K562 (cell line): ENCODE measurements around the gene CAB39. TPM values are rescaled to one million over a fixed set of nuclear protein-coding genes. Genes with fewer than 3 reads are reported as not detected.

Experiments
- ARHGAP35 ChIP-seq: fragments of 450-650 bp; IDR thresholded peaks from 2 replicates; pipeline ENCODE4 v1.6.1; 2018; ENCODE audit not compliant: partially characterized antibody
- ARID1B ChIP-seq: fragments of 450-650 bp; IDR thresholded peaks from 2 replicates; pipeline ENCODE4 v1.6.1; 2016; ENCODE audit warnings: antibody characterized with exemption, mild to moderate bottlenecking, inconsistent platforms
- ILF3 ChIP-seq: fragments of 450-650 bp; IDR thresholded peaks from 2 replicates; pipeline ENCODE4 v1.6.1; 2018; ENCODE audit warnings: antibody characterized with exemption, mild to moderate bottlenecking, moderate library complexity, borderline replicate concordance
- L3MBTL2 ChIP-seq: fragments of 450-650 bp; IDR thresholded peaks from 2 replicates; pipeline ENCODE4 v1.6.1; 2016; ENCODE audit warnings: mild to moderate bottlenecking, moderate library complexity
- MTA2 ChIP-seq: fragments of 450-650 bp; IDR thresholded peaks from 2 replicates; pipeline ENCODE4 v1.6.1; 2016; ENCODE audit warnings: low read depth
- MTA3 ChIP-seq: fragments of 450-650 bp; formaldehyde crosslinking; IDR thresholded peaks from 2 replicates; pipeline ENCODE4 v1.6.1; 2017; ENCODE audit warnings: mild to moderate bottlenecking, borderline replicate concordance
- MYNN ChIP-seq, 2 experiments: sonication (generic); formaldehyde crosslinking in 1 of 2; IDR thresholded peaks; 2 replicates each; pipeline versions ENCODE4 v1.5.0 to v1.6.1; 2016 to 2020; ENCODE audit warnings: antibody characterized with exemption in 1 of 2, missing genetic modification reagents in 1 of 2
- NCOA2 ChIP-seq, 2 experiments: fragments of 450-650 bp; IDR thresholded peaks; 2 replicates each; pipeline ENCODE4 v1.6.1; 2018; ENCODE audit warnings: mild to moderate bottlenecking in 2 of 2, moderate library complexity in 1 of 2; ENCODE audit not compliant: partially characterized antibody in 2 of 2
- NFRKB ChIP-seq: fragments of 450-650 bp; IDR thresholded peaks from 2 replicates; pipeline ENCODE4 v1.6.1; 2016; ENCODE audit warnings: low read depth
- NUFIP1 ChIP-seq: fragments of 450-650 bp; IDR thresholded peaks from 2 replicates; pipeline ENCODE4 v1.6.1; 2018; ENCODE audit not compliant: partially characterized antibody
- PHTF2 ChIP-seq: fragments of 250-450 bp; sonication (Bioruptor Pico); IDR thresholded peaks from 2 replicates; pipeline ENCODE4 v1.5.0; 2021; ENCODE audit warnings: mild to moderate bottlenecking
- RBM14 ChIP-seq: fragments of 200-400 bp; formaldehyde crosslinking; IDR thresholded peaks from 2 replicates; pipeline ENCODE4 v1.6.1; 2018; ENCODE audit warnings: low read depth, mild to moderate bottlenecking, low read length, moderate library complexity, borderline replicate concordance; ENCODE audit not compliant: insufficient read depth
- SMAD4 ChIP-seq: fragments of 250-450 bp; sonication (Bioruptor Pico); conservative IDR thresholded peaks from 2 replicates; pipeline ENCODE4 v1.8.0; 2021; ENCODE audit warnings: inconsistent platforms, mild to moderate bottlenecking, moderate library complexity
- TGIF2 ChIP-seq: sonication (generic); formaldehyde crosslinking; IDR thresholded peaks from 2 replicates; pipeline ENCODE4 v1.8.1; 2022; ENCODE audit warnings: mild to moderate bottlenecking, missing genetic modification reagents, moderate library complexity
- ZNF224 ChIP-seq: sonication (generic); formaldehyde crosslinking; IDR thresholded peaks from 2 replicates; pipeline ENCODE4 v1.8.0; 2022; ENCODE audit warnings: mild to moderate bottlenecking, missing genetic modification reagents
- ZNF311 ChIP-seq: fragments of 250-450 bp; sonication (Bioruptor Pico); IDR thresholded peaks from 2 replicates; pipeline ENCODE4 v1.4.0; 2020; ENCODE audit warnings: mild to moderate bottlenecking, moderate library complexity
- ZNF384 ChIP-seq: IDR thresholded peaks from 2 replicates; pipeline ENCODE4 v1.6.1; 2012; ENCODE audit warnings: low read depth, low read length, improper control_type of control experiment
- ZNF445 ChIP-seq: fragments of 250-450 bp; sonication (Bioruptor Pico); IDR thresholded peaks from 2 replicates; pipeline ENCODE4 v1.4.0; 2020; ENCODE audit warnings: low read depth, mild to moderate bottlenecking, moderate library complexity
- ZNF79 ChIP-seq: fragments of 250-450 bp; sonication (Bioruptor Pico); IDR thresholded peaks from 2 replicates; pipeline ENCODE4 v1.4.0; 2020; ENCODE audit warnings: low read depth, mild to moderate bottlenecking, moderate library complexity
- polyA plus RNA-seq, 8 experiments: library from polyadenylated mRNA; depleted of rRNA in 4 of 8; stranded (reverse) in 5 of 8; unstranded in 3 of 8; fragments of >200 nt; fragmentation: Nextera tagmentation in 2 of 8; fragmentation: Illumina TruSeq in 1 of 8; extraction: Ambion mirVana in 2 of 8; extraction: Trizol in 1 of 8; gene quantifications; 2 replicates each; pipeline versions ENCODE4 v1.2.1 to v1.2.3, GENCODE V29; 2011 to 2014; ENCODE audit warnings: inconsistent platforms in 1 of 8, missing spikeins in 1 of 8
- total RNA-seq, 7 experiments: library from RNA; depleted of rRNA in 6 of 7; stranded (reverse); fragments of >200 nt in 6 of 7; fragmentation: Illumina TruSeq in 2 of 7; extraction: Trizol in 2 of 7; gene quantifications; 2 replicates each; pipeline versions ENCODE4 v1.2.1 to v1.2.3, GENCODE V29; 2011 to 2021; ENCODE audit warnings: low replicate concordance in 1 of 7
- TF ChIP-seq, protein P1 (sequence below): fragments of 250-450 bp; sonication (Bioruptor Pico); IDR thresholded peaks from 2 replicates; pipeline ENCODE4 v1.4.0; 2020
- TF ChIP-seq, protein P2 (sequence below): fragments of 250-450 bp; sonication (Bioruptor Pico); IDR thresholded peaks from 2 replicates; pipeline ENCODE4 v1.6.1; 2021; ENCODE audit warnings: mild to moderate bottlenecking
- TF ChIP-seq, protein P3 (sequence below): fragments of 450-650 bp; formaldehyde crosslinking; IDR thresholded peaks from 2 replicates; pipeline ENCODE4 v1.4.0; 2022; ENCODE audit warnings: mild to moderate bottlenecking, moderate library complexity

The CAB39 gene
- total and polyA plus RNA-seq, 9 of the 15 experiments (the other 6 are each of a cell fraction or from before 2014, with no cell fraction given) = 27.2 to 94.4 (median 70.1) TPM

DNA sequence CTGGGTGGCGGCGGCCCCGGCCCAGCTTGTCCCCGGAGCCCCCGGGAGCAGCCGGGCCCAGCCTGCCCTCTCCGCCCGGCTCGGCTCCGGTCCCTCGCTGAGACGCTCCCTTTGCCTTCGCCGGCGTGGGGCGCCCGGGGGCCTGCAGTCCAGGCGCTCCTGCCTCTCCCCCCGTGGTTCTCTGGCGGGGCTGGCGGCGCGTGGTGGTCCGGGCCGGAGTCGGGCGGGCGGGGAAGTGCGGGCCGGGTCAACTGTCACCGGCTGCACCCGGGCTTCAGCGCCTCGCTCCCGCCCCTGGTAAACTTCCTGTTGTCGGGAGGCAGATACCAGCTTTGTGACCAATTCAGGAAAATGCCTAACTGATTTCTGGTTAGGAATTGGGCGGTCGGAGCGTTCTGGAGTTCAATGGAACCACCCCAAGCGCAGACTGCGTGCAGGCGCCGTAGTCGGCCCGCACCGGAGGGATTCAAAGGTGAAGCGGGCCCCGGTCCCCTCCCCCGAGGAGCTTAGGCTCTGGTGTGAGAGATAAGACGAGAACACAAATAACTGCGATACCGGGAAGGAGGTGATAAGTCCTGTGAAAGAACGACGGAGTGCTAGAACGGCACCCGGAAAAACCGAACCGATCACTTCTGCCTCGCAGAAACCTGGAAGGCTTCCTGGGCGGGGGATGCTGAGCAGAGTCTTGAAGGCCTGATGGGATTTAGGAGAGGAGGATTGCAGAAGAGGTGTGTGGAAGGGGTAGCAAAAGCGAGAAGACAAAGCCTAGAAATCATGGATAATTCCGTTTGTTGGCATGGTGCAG lies 891 bp downstream of the CAB39 start (continued):
- no peak for TF ChIP-seq MYNN (IDR thresholded peaks at IDR 0.05)
- no peak for TF ChIP-seq MYNN (CRISPR knock-in tag; IDR thresholded peaks at IDR 0.05)
- TF ChIP-seq, protein P1, sequence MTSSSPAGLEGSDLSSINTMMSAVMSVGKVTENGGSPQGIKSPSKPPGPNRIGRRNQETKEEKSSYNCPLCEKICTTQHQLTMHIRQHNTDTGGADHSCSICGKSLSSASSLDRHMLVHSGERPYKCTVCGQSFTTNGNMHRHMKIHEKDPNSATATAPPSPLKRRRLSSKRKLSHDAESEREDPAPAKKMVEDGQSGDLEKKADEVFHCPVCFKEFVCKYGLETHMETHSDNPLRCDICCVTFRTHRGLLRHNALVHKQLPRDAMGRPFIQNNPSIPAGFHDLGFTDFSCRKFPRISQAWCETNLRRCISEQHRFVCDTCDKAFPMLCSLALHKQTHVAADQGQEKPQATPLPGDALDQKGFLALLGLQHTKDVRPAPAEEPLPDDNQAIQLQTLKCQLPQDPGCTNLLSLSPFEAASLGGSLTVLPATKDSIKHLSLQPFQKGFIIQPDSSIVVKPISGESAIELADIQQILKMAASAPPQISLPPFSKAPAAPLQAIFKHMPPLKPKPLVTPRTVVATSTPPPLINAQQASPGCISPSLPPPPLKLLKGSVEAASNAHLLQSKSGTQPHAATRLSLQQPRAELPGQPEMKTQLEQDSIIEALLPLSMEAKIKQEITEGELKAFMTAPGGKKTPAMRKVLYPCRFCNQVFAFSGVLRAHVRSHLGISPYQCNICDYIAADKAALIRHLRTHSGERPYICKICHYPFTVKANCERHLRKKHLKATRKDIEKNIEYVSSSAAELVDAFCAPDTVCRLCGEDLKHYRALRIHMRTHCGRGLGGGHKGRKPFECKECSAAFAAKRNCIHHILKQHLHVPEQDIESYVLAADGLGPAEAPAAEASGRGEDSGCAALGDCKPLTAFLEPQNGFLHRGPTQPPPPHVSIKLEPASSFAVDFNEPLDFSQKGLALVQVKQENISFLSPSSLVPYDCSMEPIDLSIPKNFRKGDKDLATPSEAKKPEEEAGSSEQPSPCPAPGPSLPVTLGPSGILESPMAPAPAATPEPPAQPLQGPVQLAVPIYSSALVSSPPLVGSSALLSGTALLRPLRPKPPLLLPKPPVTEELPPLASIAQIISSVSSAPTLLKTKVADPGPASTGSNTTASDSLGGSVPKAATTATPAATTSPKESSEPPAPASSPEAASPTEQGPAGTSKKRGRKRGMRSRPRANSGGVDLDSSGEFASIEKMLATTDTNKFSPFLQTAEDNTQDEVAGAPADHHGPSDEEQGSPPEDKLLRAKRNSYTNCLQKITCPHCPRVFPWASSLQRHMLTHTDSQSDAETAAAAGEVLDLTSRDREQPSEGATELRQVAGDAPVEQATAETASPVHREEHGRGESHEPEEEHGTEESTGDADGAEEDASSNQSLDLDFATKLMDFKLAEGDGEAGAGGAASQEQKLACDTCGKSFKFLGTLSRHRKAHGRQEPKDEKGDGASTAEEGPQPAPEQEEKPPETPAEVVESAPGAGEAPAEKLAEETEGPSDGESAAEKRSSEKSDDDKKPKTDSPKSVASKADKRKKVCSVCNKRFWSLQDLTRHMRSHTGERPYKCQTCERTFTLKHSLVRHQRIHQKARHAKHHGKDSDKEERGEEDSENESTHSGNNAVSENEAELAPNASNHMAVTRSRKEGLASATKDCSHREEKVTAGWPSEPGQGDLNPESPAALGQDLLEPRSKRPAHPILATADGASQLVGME (CRISPR knock-in tag) = no peak
- TF ChIP-seq PHTF2 (CRISPR knock-in tag) = no peak
- TF ChIP-seq TGIF2 (CRISPR knock-in tag) = no peak
- TF ChIP-seq MTA3 = no peak
- no peak for TF ChIP-seq NCOA2 (IDR thresholded peaks at IDR 0.05; ENCODE audit: partially characterized antibody in 2 of 2)
- TF ChIP-seq, protein P2, sequence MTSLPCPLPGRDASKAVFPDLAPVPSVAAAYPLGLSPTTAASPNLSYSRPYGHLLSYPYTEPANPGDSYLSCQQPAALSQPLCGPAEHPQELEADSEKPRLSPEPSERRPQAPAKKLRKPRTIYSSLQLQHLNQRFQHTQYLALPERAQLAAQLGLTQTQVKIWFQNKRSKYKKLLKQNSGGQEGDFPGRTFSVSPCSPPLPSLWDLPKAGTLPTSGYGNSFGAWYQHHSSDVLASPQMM (CRISPR knock-in tag) = no peak
- TF ChIP-seq ZNF79 (CRISPR knock-in tag) = no peak
- TF ChIP-seq RBM14 = no peak
- TF ChIP-seq NUFIP1 = no peak
- TF ChIP-seq SMAD4 (CRISPR knock-in tag) = peak; percentile 75
- no peak for TF ChIP-seq ZNF445 (CRISPR knock-in tag)
- peak; percentile 86 for TF ChIP-seq MTA2
- TF ChIP-seq ZNF224 (CRISPR knock-in tag) = no peak
- TF ChIP-seq, protein P3, sequence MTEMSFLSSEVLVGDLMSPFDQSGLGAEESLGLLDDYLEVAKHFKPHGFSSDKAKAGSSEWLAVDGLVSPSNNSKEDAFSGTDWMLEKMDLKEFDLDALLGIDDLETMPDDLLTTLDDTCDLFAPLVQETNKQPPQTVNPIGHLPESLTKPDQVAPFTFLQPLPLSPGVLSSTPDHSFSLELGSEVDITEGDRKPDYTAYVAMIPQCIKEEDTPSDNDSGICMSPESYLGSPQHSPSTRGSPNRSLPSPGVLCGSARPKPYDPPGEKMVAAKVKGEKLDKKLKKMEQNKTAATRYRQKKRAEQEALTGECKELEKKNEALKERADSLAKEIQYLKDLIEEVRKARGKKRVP (CRISPR knock-in tag) = no peak
- TF ChIP-seq ZNF311 (CRISPR knock-in tag) = no peak
- peak; percentile 42; the same call in 1 of the 2 replicates for TF ChIP-seq L3MBTL2
- TF ChIP-seq ARID1B = peak; percentile 96
- no peak for TF ChIP-seq ILF3
- TF ChIP-seq NFRKB = no peak
- no peak for TF ChIP-seq ARHGAP35
- TF ChIP-seq ZNF384 = no peak
